ENCODE results near the gene DCLK1.

DNA sequence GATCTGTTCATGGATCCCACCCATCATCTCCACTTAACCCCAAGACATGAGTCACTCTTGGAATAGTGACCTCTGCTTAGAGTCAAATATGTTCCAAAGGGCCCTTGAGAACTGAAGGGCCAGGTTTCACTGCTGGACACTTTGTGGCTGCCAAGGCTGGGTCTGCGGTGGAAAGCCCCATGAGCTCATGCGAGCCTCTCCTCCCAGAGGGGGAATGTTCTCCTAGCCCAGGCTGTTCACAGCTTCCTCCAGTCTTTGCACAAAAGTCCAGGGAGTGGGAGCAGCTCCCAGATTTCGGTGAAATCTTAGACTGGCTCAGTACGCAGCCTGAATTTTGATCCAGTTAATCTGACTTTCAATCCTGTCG is 732 bp upstream of the DCLK1 start:
- TF ChIP-seq, protein P1, sequence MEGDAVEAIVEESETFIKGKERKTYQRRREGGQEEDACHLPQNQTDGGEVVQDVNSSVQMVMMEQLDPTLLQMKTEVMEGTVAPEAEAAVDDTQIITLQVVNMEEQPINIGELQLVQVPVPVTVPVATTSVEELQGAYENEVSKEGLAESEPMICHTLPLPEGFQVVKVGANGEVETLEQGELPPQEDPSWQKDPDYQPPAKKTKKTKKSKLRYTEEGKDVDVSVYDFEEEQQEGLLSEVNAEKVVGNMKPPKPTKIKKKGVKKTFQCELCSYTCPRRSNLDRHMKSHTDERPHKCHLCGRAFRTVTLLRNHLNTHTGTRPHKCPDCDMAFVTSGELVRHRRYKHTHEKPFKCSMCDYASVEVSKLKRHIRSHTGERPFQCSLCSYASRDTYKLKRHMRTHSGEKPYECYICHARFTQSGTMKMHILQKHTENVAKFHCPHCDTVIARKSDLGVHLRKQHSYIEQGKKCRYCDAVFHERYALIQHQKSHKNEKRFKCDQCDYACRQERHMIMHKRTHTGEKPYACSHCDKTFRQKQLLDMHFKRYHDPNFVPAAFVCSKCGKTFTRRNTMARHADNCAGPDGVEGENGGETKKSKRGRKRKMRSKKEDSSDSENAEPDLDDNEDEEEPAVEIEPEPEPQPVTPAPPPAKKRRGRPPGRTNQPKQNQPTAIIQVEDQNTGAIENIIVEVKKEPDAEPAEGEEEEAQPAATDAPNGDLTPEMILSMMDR (IDR thresholded peaks at IDR 0.05): no peak
- TF ChIP-seq POLR2A (IDR thresholded peaks at IDR 0.05): no peak

Data from tibial nerve (tissue), 3 donors.